Pons (tissue), 1 donor: ENCODE measurements around the gene NPIPA1.
"Not testable (repeated sequence)": the region's sequence is repeated elsewhere in the genome, so short reads cannot be mapped to it uniquely, and the experiment has no call there.

Experiments used
- DNase-seq: peaks from one replicate; pipeline ENCODE4 v3.0.0-alpha.2; 2016; ENCODE audit warnings: low spot score

NPIPA1 gene

GRCh38 chr16:14937143-14937542 is at the start of gene NPIPA1:
Gene NPIPA1 (plus strand): TSS chr16:14937443. CDS start chr16:14937443, 0 bp downstream.
- not testable (repeated sequence) for DNase-seq

GRCh38 chr16:14892111-14892510 is 45.1 kb upstream of the NPIPA1 start:
- not testable (repeated sequence) for DNase-seq

GRCh38 chr16:14895382-14895781 is 41.9 kb upstream of the NPIPA1 start:
- DNase-seq: not testable (repeated sequence)

GRCh38 chr16:14896023-14896422 is 41.2 kb upstream of the NPIPA1 start:
- not testable (repeated sequence) for DNase-seq

GRCh38 chr16:14897006-14897664 is 40.1 kb upstream of the NPIPA1 start:
- not testable (repeated sequence) for DNase-seq

- not testable (repeated sequence) for DNase-seq
Observed at GRCh38 chr16:14898162-14898561, 39.1 kb upstream of the NPIPA1 start.

- not testable (repeated sequence) for DNase-seq
Observed at GRCh38 chr16:14903191-14903957, 33.9 kb upstream of the NPIPA1 start.

- not testable (repeated sequence) for DNase-seq
Observed at GRCh38 chr16:14909744-14910143, 27.5 kb upstream of the NPIPA1 start.

GRCh38 chr16:14910833-14911629 is 26.2 kb upstream of the NPIPA1 start:
- DNase-seq: not testable (repeated sequence)

GRCh38 chr16:14911954-14912353 is 25.3 kb upstream of the NPIPA1 start:
- DNase-seq: not testable (repeated sequence)

- not testable (repeated sequence) for DNase-seq
Observed at GRCh38 chr16:14912588-14912987, 24.7 kb upstream of the NPIPA1 start.

GRCh38 chr16:14918504-14918903 is 18.7 kb upstream of the NPIPA1 start:
- DNase-seq: not testable (repeated sequence)

GRCh38 chr16:14919837-14920600 is 17.2 kb upstream of the NPIPA1 start:
- DNase-seq: not testable (repeated sequence)

GRCh38 chr16:14922285-14922684 is 15.0 kb upstream of the NPIPA1 start:
- DNase-seq: not testable (repeated sequence)

GRCh38 chr16:14922968-14923367 is 14.3 kb upstream of the NPIPA1 start:
- DNase-seq: not testable (repeated sequence)

GRCh38 chr16:14923394-14924088 is 13.7 kb upstream of the NPIPA1 start:
- DNase-seq: not testable (repeated sequence)

GRCh38 chr16:14924359-14924758 is 12.9 kb upstream of the NPIPA1 start:
- not testable (repeated sequence) for DNase-seq

- DNase-seq: not testable (repeated sequence)
Observed at GRCh38 chr16:14924982-14925381, 12.3 kb upstream of the NPIPA1 start.

GRCh38 chr16:14928064-14928714 is 9.1 kb upstream of the NPIPA1 start:
- DNase-seq: not testable (repeated sequence)

- DNase-seq: not testable (repeated sequence)
Observed at GRCh38 chr16:14929176-14929575, 8.1 kb upstream of the NPIPA1 start.
